GM20000 (cell line): ENCODE measurements around the gene STXBP6.

ENCODE experiments used
- DNase-seq: peaks from one replicate; pipeline ENCODE4 v3.0.0; 2012; ENCODE audit warnings: low spot score
- CTCF ChIP-seq: IDR thresholded peaks from 2 replicates; pipeline ENCODE4 v1.5.1; 2012; ENCODE audit warnings: mild to moderate bottlenecking, control low read depth; ENCODE audit errors: extremely low read depth, missing control alignments

STXBP6 gene

GRCh38 chr14:24954700-24955037 is 95.3 kb downstream of the STXBP6 start:
- no peak for TF ChIP-seq CTCF
- no peak for DNase-seq

DNA sequence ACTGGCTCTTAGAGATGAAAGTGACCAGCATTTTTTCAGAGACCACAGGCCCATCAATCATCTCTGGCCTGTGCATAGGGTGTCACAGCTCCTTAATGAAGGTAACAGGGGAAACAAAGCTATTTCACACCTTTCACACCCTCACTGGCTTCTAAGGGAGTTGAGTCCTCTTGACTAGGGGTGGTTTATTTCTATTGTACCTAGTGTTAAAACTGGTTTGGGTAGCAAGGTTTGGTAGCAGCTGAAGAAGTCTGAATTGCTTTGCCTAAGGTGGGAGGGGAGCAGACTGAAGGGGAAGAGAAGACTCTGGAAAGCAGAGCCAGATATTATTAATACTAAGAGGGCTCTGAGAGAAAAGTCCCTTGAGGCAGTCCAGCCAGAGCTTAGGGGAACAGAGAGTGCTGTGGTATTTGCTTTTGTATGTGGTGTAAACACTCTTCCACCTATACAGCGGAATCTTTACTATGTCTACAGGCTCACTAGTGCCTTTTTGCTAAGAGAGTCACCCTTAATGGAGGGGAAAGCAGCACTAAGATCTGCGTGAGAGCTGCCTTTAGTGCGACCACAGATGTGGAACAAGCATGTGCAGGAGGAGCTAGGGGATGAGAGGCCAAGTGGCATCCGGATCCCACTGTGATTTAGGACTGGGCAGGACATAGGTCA is 95.8 kb downstream of the STXBP6 start:
- DNase-seq = no peak
- TF ChIP-seq CTCF = no peak

GRCh38 chr14:24952851-24953666 is 96.9 kb downstream of the STXBP6 start:
- no peak for DNase-seq
- no peak for TF ChIP-seq CTCF

- DNase-seq = no peak
- no peak for TF ChIP-seq CTCF
Observed at GRCh38 chr14:24948261-24948847, 101.6 kb downstream of the STXBP6 start.

DNA sequence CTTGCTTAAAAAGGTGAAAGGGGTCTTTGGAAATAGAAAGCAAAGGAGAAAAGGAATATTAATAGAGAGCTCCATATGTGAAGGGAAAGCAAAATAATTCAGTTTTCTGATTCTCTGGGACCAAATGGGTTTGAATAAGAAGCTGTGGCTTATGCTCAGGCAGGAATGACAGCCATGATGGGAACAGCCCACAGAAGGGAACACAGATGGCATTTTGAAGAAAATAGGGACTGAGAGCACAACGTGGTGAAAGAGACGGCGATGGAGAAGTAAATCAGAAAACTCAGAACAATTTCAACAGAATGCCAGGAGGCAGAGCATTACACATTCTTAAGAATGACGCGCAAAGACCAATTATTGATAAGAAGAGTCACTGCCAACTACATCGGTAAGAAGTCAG is 102.8 kb downstream of the STXBP6 start:
- no peak for TF ChIP-seq CTCF
- DNase-seq = no peak

DNA sequence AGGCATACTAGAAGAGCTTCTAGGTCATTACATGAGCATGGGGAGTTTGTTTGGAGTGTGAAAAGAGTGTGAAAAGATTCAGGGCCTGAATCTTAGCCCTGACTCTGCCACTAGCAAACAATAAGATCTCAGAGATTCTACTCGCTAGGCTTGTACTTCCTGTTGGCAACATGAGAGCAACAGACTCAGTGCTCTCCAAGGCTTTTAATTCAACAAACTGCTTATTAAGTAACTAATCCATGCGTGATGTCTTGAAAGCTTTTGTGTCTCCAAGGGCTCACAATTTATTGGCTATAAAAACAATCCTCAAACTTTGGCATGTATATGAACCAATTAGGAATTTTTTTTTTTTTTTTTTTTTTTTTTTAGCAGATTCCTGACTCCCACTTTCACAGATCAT is 105.1 kb downstream of the STXBP6 start:
- no peak for TF ChIP-seq CTCF
- no peak for DNase-seq

- DNase-seq = no peak
Observed at GRCh38 chr14:24943024-24943423, 106.9 kb downstream of the STXBP6 start.

More at GRCh38 chr14:24943024-24943423, 106.9 kb downstream of the STXBP6 start:
- TF ChIP-seq CTCF = no peak
